Stomach (tissue), 9 donors: ENCODE data around the gene KIF6. TPM values are rescaled to one million over a fixed set of nuclear protein-coding genes. Genes with fewer than 3 reads are reported as not detected.

ENCODE experiments used
- DNase-seq, 2 donors: peaks; one replicate each; pipeline versions ENCODE4 v3.0.0 to v3.0.0-alpha.2; 2013 to 2019
- H3K27ac ChIP-seq, 5 donors: fragments of 200-600 bp in 4 of 5; sonication (generic) in 4 of 5; one replicate each; pipeline ENCODE4 v1.5.1; 2013 to 2019; ENCODE audit warnings: mild to moderate bottlenecking in 1 of 5, moderate library complexity in 1 of 5
- H3K27me3 ChIP-seq, 3 donors: fragments of 200-600 bp; sonication (generic); one replicate each; pipeline ENCODE4 v1.5.1; 2017 to 2019; ENCODE audit warnings: mixed run types in 1 of 3
- H3K36me3 ChIP-seq, 4 donors: fragments of 200-600 bp; sonication (generic); 1 replicate in 3 of 4; 2 replicates in 1 of 4; pipeline ENCODE4 v1.5.1; 2016 to 2019
- H3K4me1 ChIP-seq, 4 donors: fragments of 200-600 bp; sonication (generic); one replicate each; pipeline ENCODE4 v1.5.1; 2016 to 2019
- H3K4me3 ChIP-seq, 4 donors: fragments of 200-600 bp; sonication (generic) in 3 of 4; one replicate each; pipeline ENCODE4 v1.5.1; 2016 to 2019; ENCODE audit warnings: mild to moderate bottlenecking in 1 of 4
- H3K9me3 ChIP-seq, 4 donors: fragments of 200-600 bp; sonication (generic); one replicate each; pipeline ENCODE4 v1.5.1; 2016 to 2019
- CTCF ChIP-seq, 7 experiments: fragments of 450-650 bp in 4 of 7; fragments of 200-600 bp in 3 of 7; sonication (generic) in 3 of 7; IDR thresholded peaks; one replicate each; pipeline ENCODE4 v1.5.1; 2016 to 2019; ENCODE audit warnings: antibody characterized with exemption in 7 of 7, control low read depth in 2 of 7, mild to moderate bottlenecking in 1 of 7
- EP300 ChIP-seq: sonication (generic); formaldehyde crosslinking; IDR thresholded peaks from one replicate; pipeline ENCODE4 v1.6.1; 2017; ENCODE audit warnings: antibody characterized with exemption
- POLR2A ChIP-seq, 4 donors: fragments of 450-650 bp; IDR thresholded peaks; one replicate each; pipeline ENCODE4 v1.6.1; 2016; ENCODE audit warnings: antibody characterized with exemption in 4 of 4, control low read depth in 2 of 4, mild to moderate bottlenecking in 1 of 4, moderate library complexity in 1 of 4
- POLR2AphosphoS5 ChIP-seq, 3 donors: sonication (generic); formaldehyde crosslinking; IDR thresholded peaks; one replicate each; pipeline ENCODE4 v1.6.1; 2016; ENCODE audit warnings: antibody characterized with exemption in 3 of 3
- WGBS, 5 donors: extraction: QIAGEN DNeasy Blood & Tissue Kit in 3 of 5; methylation state at CpG; one replicate each; pipeline versions ENCODE4 v1.1.5 to v1.1.7; 2013 to 2018; 5-methylcytosine and 5-hydroxymethylcytosine counted together
- intact Hi-C: fragments of 100-400 bp; cut with DNase I; formaldehyde crosslinking; loops from one replicate; pipeline ENCODE4 v1.15.1; 2023; ENCODE audit warnings: low total_unique reads
- polyA plus RNA-seq, 3 donors: library from polyadenylated mRNA; stranded (reverse); fragments of 200-250 nt; gene quantifications; one replicate each; pipeline ENCODE4 v1.2.3, GENCODE V29; 2013
- total RNA-seq, 5 donors: library from RNA; depleted of rRNA; stranded (reverse); fragments of >200 nt; gene quantifications; one replicate each; pipeline versions ENCODE4 v1.1.0 to v1.2.3, GENCODE V29; 2014 to 2016
- donor health status: healthy with polysubstance abuse.
- donor health status: Bipolar disorder and iron deficiency.
- donor health status: healthy.

KIF6 gene
- total and polyA plus RNA-seq, 8 donors, result 0.25 to 9.8 (median 0.37) TPM; not detected in 3

GRCh38 chr6:39444479-39445019 lies 280.7 kb downstream of the KIF6 start:
- 80 to 89% (median 84%) methylated on average over 5 of the region's 5 CpGs for WGBS, 5 donors
- H3K9me3 ChIP-seq, result no peaks in the 10 kb centered on the region
- no peak overlapping the region for H3K27ac ChIP-seq
- DNase-seq, result no peak
- intact Hi-C loops, result no loop called here
- no peaks in the 10 kb centered on the region for H3K27me3 ChIP-seq
- no peaks in the 10 kb centered on the region for H3K36me3 ChIP-seq
- H3K4me3 ChIP-seq, result no peak overlapping the region
- H3K4me1 ChIP-seq, result no peaks in the 10 kb centered on the region
- TF ChIP-seq CTCF (IDR thresholded peaks at IDR 0.05), result no peak
- no peak for TF ChIP-seq POLR2AphosphoS5 (IDR thresholded peaks at IDR 0.05)
- no peak for TF ChIP-seq EP300
- no peak for TF ChIP-seq POLR2A (IDR thresholded peaks at IDR 0.05)

GRCh38 chr6:39441986-39442385 lies 283.2 kb downstream of the KIF6 start:
- TF ChIP-seq POLR2A (IDR thresholded peaks at IDR 0.05), result no peak
- no peak for TF ChIP-seq EP300
- TF ChIP-seq CTCF (IDR thresholded peaks at IDR 0.05), result no peak
- TF ChIP-seq POLR2AphosphoS5 (IDR thresholded peaks at IDR 0.05), result no peak
- H3K36me3 ChIP-seq, result no peaks in the 10 kb centered on the region
- H3K4me3 ChIP-seq, result no peak overlapping the region
- H3K27me3 ChIP-seq, result no peaks in the 10 kb centered on the region
- no peaks in the 10 kb centered on the region for H3K4me1 ChIP-seq
- no peaks in the 10 kb centered on the region for H3K9me3 ChIP-seq
- no peak for DNase-seq
- WGBS, 5 donors, result 90 to 95% (median 93%) methylated on average over 4 of the region's 4 CpGs
- intact Hi-C loops, result no loop called here
- H3K27ac ChIP-seq, result no peak overlapping the region

- intact Hi-C loops, result no loop called here
- TF ChIP-seq EP300, result no peak
- H3K9me3 ChIP-seq, result peaks cover 0 to 5% (median 0%) of the 10 kb centered on the region in 4 donors
- H3K27me3 ChIP-seq, result no peaks in the 10 kb centered on the region
- H3K27ac ChIP-seq, result no peak overlapping the region
- no peaks in the 10 kb centered on the region for H3K4me1 ChIP-seq
- 89 to 99% (median 89%) methylated on average over 6 of the region's 6 CpGs for whole genome bisulfite sequencing, 5 donors
- H3K4me3 ChIP-seq, result no peak overlapping the region
- no peaks in the 10 kb centered on the region for H3K36me3 ChIP-seq
- DNase-seq, result no peak
Observed at GRCh38 chr6:39441301-39441700, 283.9 kb downstream of the KIF6 start.

- H3K9me3 ChIP-seq, result peaks cover 0 to 5% (median 0%) of the 10 kb centered on the region in 4 donors
- intact Hi-C loops, result no loop called here
- TF ChIP-seq POLR2AphosphoS5 (IDR thresholded peaks at IDR 0.05), result no peak
- TF ChIP-seq POLR2A (IDR thresholded peaks at IDR 0.05), result no peak
- no peak for TF ChIP-seq EP300
- TF ChIP-seq CTCF (IDR thresholded peaks at IDR 0.05), result no peak
Observed at GRCh38 chr6:39440039-39440426, 285.2 kb downstream of the KIF6 start.

GRCh38 chr6:39439342-39440038 lies 285.7 kb downstream of the KIF6 start:
- intact Hi-C loops, result no loop called here
- WGBS, 5 donors, result 72 to 84% (median 80%) methylated on average over 8 of the region's 8 CpGs
- H3K36me3 ChIP-seq, result no peaks in the 10 kb centered on the region
- H3K4me1 ChIP-seq, result no peaks in the 10 kb centered on the region
- DNase-seq, result no peak
- peaks cover 0 to 5% (median 0%) of the 10 kb centered on the region in 4 donors for H3K9me3 ChIP-seq
- H3K27me3 ChIP-seq, result no peaks in the 10 kb centered on the region
- TF ChIP-seq CTCF (IDR thresholded peaks at IDR 0.05) (no peak), POLR2A (IDR thresholded peaks at IDR 0.05) (no peak), EP300 (no peak), POLR2AphosphoS5 (IDR thresholded peaks at IDR 0.05) (no peak)
- no peak overlapping the region for H3K27ac ChIP-seq
- H3K4me3 ChIP-seq, result no peak overlapping the region

More at GRCh38 chr6:39440039-39440426, 285.2 kb downstream of the KIF6 start:
- Histone ChIP-seq H3K27ac (no peak overlapping the region), H3K36me3 (no peaks in the 10 kb centered on the region), H3K27me3 (no peaks in the 10 kb centered on the region), H3K4me3 (no peak overlapping the region), H3K4me1 (no peaks in the 10 kb centered on the region)
- 75 to 81% (median 79%) methylated on average over 7 of the region's 7 CpGs for WGBS, 5 donors
- DNase-seq, result no peak
